Karpas-422 (cell line): ENCODE data around the gene JAZF1. TPM values are rescaled to one million over a fixed set of nuclear protein-coding genes. Genes with fewer than 3 reads are reported as not detected.

ENCODE experiments used
- DNase-seq: peaks from one replicate; pipeline ENCODE4 v3.0.0-alpha.2; 2015
- H2AFZ ChIP-seq: fragments of 200-600 bp; sonication (generic); 2 replicates; pipeline ENCODE4 v1.6.1; 2014; ENCODE audit warnings: antibody characterized with exemption, low read length, mixed read lengths
- H3K27ac ChIP-seq: fragments of 200-600 bp; sonication (generic); 2 replicates; pipeline ENCODE4 v1.5.1; 2014; ENCODE audit warnings: mild to moderate bottlenecking, low read length, moderate library complexity
- H3K27me3 ChIP-seq: fragments of 200-600 bp; sonication (generic); 2 replicates; pipeline ENCODE4 v1.6.1; 2014; ENCODE audit warnings: low read length, mixed read lengths
- H3K36me3 ChIP-seq: fragments of 200-600 bp; sonication (generic); 2 replicates; pipeline ENCODE4 v1.6.1; 2014; ENCODE audit warnings: low read length, mixed read lengths; ENCODE audit not compliant: insufficient read depth
- H3K4me1 ChIP-seq: fragments of 200-600 bp; sonication (generic); 2 replicates; pipeline ENCODE4 v1.6.1; 2014; ENCODE audit warnings: mild to moderate bottlenecking, low read length, mixed read lengths
- H3K4me2 ChIP-seq: fragments of 200-600 bp; sonication (generic); 2 replicates; pipeline ENCODE4 v1.6.1; 2014; ENCODE audit warnings: low read length, low read depth, mild to moderate bottlenecking; ENCODE audit not compliant: poor library complexity, severe bottlenecking
- H3K4me3 ChIP-seq: fragments of 200-600 bp; sonication (generic); 2 replicates; pipeline ENCODE4 v1.5.1; 2014; ENCODE audit warnings: mild to moderate bottlenecking, antibody characterized with exemption, low read length, mixed read lengths
- H3K79me2 ChIP-seq: fragments of 200-600 bp; sonication (generic); 2 replicates; pipeline ENCODE4 v1.6.1; 2014; ENCODE audit warnings: mild to moderate bottlenecking, low read length, mixed read lengths
- H3K9ac ChIP-seq: fragments of 200-600 bp; sonication (generic); 2 replicates; pipeline ENCODE4 v1.6.0; 2014; ENCODE audit warnings: low read length
- H3K9me2 ChIP-seq: fragments of 200-600 bp; sonication (generic), shearing (Covaris generic); replicated peaks from 2 replicates; pipeline ENCODE4 v1.6.0; 2014; ENCODE audit warnings: mild to moderate bottlenecking, low read length, moderate library complexity; ENCODE audit not compliant: insufficient read depth
- H3K9me3 ChIP-seq: fragments of 300-700, 200-600 bp; sonication (generic); 2 replicates; pipeline ENCODE4 v1.6.1; 2014; ENCODE audit warnings: low read length, mixed read lengths
- H4K20me1 ChIP-seq: fragments of 200-600 bp; sonication (generic); 2 replicates; pipeline ENCODE4 v1.6.1; 2014; ENCODE audit warnings: mild to moderate bottlenecking, antibody characterized with exemption, low read length, low read depth; ENCODE audit not compliant: insufficient read depth
- total RNA-seq: library from RNA; depleted of rRNA; stranded (reverse); fragments of >200 nt; shearing (Covaris generic); gene quantifications from 2 replicates; pipeline ENCODE4 v1.2.3, GENCODE V29; 2014; ENCODE audit warnings: low replicate concordance

JAZF1 gene
- total RNA-seq, 1 experiment from 2014 or later = 4.2 TPM

DNA sequence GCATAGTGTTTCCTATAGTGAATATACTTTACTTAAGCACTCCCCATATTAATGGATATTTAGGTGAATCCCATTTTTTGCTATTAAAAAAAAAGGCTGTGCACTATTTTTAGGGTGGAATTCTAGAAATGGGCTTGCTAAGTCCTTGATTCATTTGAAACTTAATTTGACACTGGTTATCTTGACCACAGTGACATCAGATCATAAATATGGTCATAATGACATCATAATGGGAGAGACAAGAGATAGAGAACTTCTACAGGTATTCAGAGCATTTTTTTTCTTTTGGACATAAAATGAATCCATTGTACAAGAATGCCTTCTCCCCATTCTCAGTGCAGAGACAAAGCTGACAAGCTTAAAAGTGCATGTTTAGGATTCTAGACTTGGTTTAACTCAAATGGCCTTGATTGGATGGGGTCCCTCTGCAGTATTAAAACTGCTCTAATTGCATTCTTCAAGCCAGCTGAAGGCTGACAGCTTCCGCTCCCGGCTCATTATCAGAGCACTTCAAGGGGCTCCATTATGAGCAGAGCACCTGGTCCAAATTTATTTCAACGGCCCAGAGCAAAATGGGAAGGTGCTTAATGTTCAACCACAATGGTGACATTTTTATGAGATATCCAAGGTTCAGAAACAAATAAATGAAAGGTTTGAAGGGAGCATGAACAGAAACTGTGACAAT, 104.8 kb downstream of the JAZF1 start:
- Histone ChIP-seq H3K4me2 (no peak overlapping the region), H3K4me3 (no peak overlapping the region), H4K20me1 (no peaks in the 10 kb centered on the region), H3K27me3 (no peaks in the 10 kb centered on the region), H3K79me2 (no peaks in the 10 kb centered on the region), H3K4me1 (no peaks in the 10 kb centered on the region), H3K36me3 (no peaks in the 10 kb centered on the region), H3K9ac (no peak overlapping the region), H3K9me2 (no peaks in the 10 kb centered on the region), H3K27ac (no peak overlapping the region), H2AFZ (no peak overlapping the region), H3K9me3 (no peaks in the 10 kb centered on the region)
- DNase-seq = no peak

- Histone ChIP-seq H3K9me3 (no peaks in the 10 kb centered on the region), H3K36me3 (no peaks in the 10 kb centered on the region), H3K4me1 (no peaks in the 10 kb centered on the region), H3K79me2 (no peaks in the 10 kb centered on the region), H2AFZ (no peak overlapping the region), H3K27me3 (no peaks in the 10 kb centered on the region), H3K4me3 (no peak overlapping the region), H3K9ac (no peak overlapping the region), H3K4me2 (no peak overlapping the region), H3K9me2 (no peaks in the 10 kb centered on the region), H3K27ac (no peak overlapping the region), H4K20me1 (peaks cover 5% of the 10 kb centered on the region; the same call in 1 of the 2 replicates)
- no peak for DNase-seq
Observed at GRCh38 chr7:28072876-28073514, 107.6 kb downstream of the JAZF1 start.

- H2AFZ ChIP-seq = no peak overlapping the region
- H3K9me2 ChIP-seq = no peaks in the 10 kb centered on the region
- H3K27me3 ChIP-seq = no peaks in the 10 kb centered on the region
- H3K4me2 ChIP-seq = no peak overlapping the region
- no peak overlapping the region for H3K9ac ChIP-seq
- H3K9me3 ChIP-seq = no peaks in the 10 kb centered on the region
- H3K4me3 ChIP-seq = no peak overlapping the region
- no peaks in the 10 kb centered on the region for H3K4me1 ChIP-seq
- no peak for DNase-seq
- no peaks in the 10 kb centered on the region for H3K36me3 ChIP-seq
- peaks cover 5% of the 10 kb centered on the region; the same call in 1 of the 2 replicates for H4K20me1 ChIP-seq
- no peaks in the 10 kb centered on the region for H3K79me2 ChIP-seq
- no peak overlapping the region for H3K27ac ChIP-seq
Observed at GRCh38 chr7:28071570-28071969, 109.0 kb downstream of the JAZF1 start.

DNA sequence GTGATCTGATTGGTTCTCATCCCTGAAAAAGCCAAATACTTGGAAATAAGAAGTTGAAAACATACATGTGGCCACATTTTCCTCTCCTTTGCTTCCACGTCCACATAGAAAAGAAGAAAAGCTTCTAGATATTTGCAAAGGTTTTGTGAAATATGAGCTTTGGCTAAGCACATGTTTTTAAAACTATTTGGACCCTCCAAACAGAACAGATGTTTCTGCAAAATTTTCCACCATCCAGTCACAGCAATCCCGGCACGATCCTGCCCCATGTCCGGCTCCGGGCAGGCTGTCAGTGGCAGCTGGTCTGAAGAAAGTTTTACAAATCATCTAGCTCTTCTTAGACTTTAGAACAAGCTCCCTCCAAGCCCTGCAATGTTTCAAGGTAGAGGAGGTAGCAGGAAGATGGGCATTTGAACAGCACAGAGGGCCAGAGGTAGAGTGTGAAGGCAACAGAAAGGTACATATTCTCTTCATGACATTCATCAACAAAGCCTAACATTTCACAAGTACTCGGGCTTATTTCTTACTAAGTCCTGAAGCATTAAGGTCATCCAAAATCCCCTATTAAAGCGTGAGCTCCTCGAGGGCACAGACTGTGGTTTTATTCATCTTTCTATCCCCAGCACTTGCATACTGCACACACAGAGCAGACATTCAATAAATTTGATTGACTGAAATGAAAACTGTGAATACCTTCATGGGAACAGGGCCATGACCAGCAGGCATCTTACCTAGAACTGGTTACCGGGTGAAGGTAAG, 110.1 kb downstream of the JAZF1 start:
- no peaks in the 10 kb centered on the region for H3K79me2 ChIP-seq
- no peak overlapping the region for H3K27ac ChIP-seq
- H3K9ac ChIP-seq = no peak overlapping the region
- no peaks in the 10 kb centered on the region for H3K4me1 ChIP-seq
- no peaks in the 10 kb centered on the region for H3K36me3 ChIP-seq
- no peaks in the 10 kb centered on the region for H3K27me3 ChIP-seq
- H3K4me3 ChIP-seq = no peak overlapping the region
- no peak overlapping the region for H2AFZ ChIP-seq
- no peak overlapping the region for H3K4me2 ChIP-seq
- no peaks in the 10 kb centered on the region for H3K9me2 ChIP-seq
- H3K9me3 ChIP-seq = no peaks in the 10 kb centered on the region
- peaks cover 5% of the 10 kb centered on the region; the same call in 1 of the 2 replicates for H4K20me1 ChIP-seq
- no peak for DNase-seq

GRCh38 chr7:28069807-28070206, 110.8 kb downstream of the JAZF1 start:
- H3K4me3 ChIP-seq = no peak overlapping the region
- no peaks in the 10 kb centered on the region for H3K36me3 ChIP-seq
- no peak for DNase-seq
- H3K9ac ChIP-seq = no peak overlapping the region
- H3K4me1 ChIP-seq = no peaks in the 10 kb centered on the region
- H3K9me2 ChIP-seq = no peaks in the 10 kb centered on the region
- H3K79me2 ChIP-seq = no peaks in the 10 kb centered on the region
- H4K20me1 ChIP-seq = peaks cover 5% of the 10 kb centered on the region; the same call in 1 of the 2 replicates
- no peaks in the 10 kb centered on the region for H3K27me3 ChIP-seq
- no peak overlapping the region for H2AFZ ChIP-seq
- H3K27ac ChIP-seq = no peak overlapping the region
- H3K4me2 ChIP-seq = no peak overlapping the region
- H3K9me3 ChIP-seq = no peaks in the 10 kb centered on the region

DNA sequence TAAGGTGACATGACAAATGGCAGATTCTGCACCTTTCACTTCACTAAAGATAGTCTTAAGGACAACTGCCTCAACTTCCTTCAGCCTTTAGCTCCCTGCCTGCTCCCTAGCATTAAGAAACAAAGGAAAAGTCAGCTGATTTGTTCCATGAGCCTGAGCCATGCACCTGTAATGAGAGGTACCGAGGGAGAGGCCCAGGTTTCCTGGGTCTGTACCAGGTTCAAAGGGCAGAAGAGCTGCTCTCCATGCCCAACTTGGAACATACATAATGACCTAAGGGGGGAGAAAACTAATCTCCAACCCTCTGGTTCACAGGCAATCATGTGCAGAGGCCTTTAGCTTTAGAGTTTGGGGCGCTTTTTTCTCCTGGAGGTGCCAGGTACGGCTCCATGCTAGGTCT, 111.2 kb downstream of the JAZF1 start:
- DNase-seq = no peak
- H4K20me1 ChIP-seq = peaks cover 5% of the 10 kb centered on the region; the same call in 1 of the 2 replicates
- no peaks in the 10 kb centered on the region for H3K27me3 ChIP-seq
- no peak overlapping the region for H3K4me2 ChIP-seq
- no peaks in the 10 kb centered on the region for H3K36me3 ChIP-seq
- H3K4me1 ChIP-seq = no peaks in the 10 kb centered on the region
- no peak overlapping the region for H3K27ac ChIP-seq
- no peak overlapping the region for H3K4me3 ChIP-seq
- H2AFZ ChIP-seq = no peak overlapping the region
- H3K9me2 ChIP-seq = no peaks in the 10 kb centered on the region
- H3K9me3 ChIP-seq = no peaks in the 10 kb centered on the region
- H3K79me2 ChIP-seq = no peaks in the 10 kb centered on the region
- H3K9ac ChIP-seq = no peak overlapping the region

- H3K79me2 ChIP-seq = no peaks in the 10 kb centered on the region
- H3K4me2 ChIP-seq = no peak overlapping the region
- H2AFZ ChIP-seq = no peak overlapping the region
- no peak overlapping the region for H3K4me3 ChIP-seq
- no peaks in the 10 kb centered on the region for H3K27me3 ChIP-seq
- no peaks in the 10 kb centered on the region for H3K36me3 ChIP-seq
- peaks cover 5% of the 10 kb centered on the region; the same call in 1 of the 2 replicates for H4K20me1 ChIP-seq
- H3K9ac ChIP-seq = no peak overlapping the region
- DNase-seq = no peak
- H3K9me2 ChIP-seq = no peaks in the 10 kb centered on the region
- no peaks in the 10 kb centered on the region for H3K9me3 ChIP-seq
- no peaks in the 10 kb centered on the region; the same call in 1 of the 2 replicates for H3K4me1 ChIP-seq
- no peak overlapping the region for H3K27ac ChIP-seq
Observed at GRCh38 chr7:28068811-28069216, 111.8 kb downstream of the JAZF1 start.

- Histone ChIP-seq H3K4me3 (no peak overlapping the region), H3K4me1 (no peaks in the 10 kb centered on the region; the same call in 1 of the 2 replicates), H2AFZ (no peak overlapping the region), H3K9me3 (no peaks in the 10 kb centered on the region), H3K4me2 (no peak overlapping the region), H3K79me2 (no peaks in the 10 kb centered on the region), H3K27ac (no peak overlapping the region), H3K36me3 (no peaks in the 10 kb centered on the region), H4K20me1 (peaks cover 5% of the 10 kb centered on the region; the same call in 1 of the 2 replicates), H3K9ac (no peak overlapping the region), H3K27me3 (no peaks in the 10 kb centered on the region), H3K9me2 (no peaks in the 10 kb centered on the region)
- DNase-seq = no peak
Observed at GRCh38 chr7:28067171-28067570, 113.4 kb downstream of the JAZF1 start.
